ENCODE data around the gene F2RL3. TPM values are rescaled to one million over a fixed set of nuclear protein-coding genes. Genes with fewer than 3 reads are reported as not detected.
"Not testable (repeated sequence)": the region's sequence is repeated elsewhere in the genome, so short reads cannot be mapped to it uniquely, and the experiment has no call there.

The F2RL3 gene
- polyA plus RNA-seq, 3 donors: 0.95 to 1.4 (median 1.1) TPM

DNA sequence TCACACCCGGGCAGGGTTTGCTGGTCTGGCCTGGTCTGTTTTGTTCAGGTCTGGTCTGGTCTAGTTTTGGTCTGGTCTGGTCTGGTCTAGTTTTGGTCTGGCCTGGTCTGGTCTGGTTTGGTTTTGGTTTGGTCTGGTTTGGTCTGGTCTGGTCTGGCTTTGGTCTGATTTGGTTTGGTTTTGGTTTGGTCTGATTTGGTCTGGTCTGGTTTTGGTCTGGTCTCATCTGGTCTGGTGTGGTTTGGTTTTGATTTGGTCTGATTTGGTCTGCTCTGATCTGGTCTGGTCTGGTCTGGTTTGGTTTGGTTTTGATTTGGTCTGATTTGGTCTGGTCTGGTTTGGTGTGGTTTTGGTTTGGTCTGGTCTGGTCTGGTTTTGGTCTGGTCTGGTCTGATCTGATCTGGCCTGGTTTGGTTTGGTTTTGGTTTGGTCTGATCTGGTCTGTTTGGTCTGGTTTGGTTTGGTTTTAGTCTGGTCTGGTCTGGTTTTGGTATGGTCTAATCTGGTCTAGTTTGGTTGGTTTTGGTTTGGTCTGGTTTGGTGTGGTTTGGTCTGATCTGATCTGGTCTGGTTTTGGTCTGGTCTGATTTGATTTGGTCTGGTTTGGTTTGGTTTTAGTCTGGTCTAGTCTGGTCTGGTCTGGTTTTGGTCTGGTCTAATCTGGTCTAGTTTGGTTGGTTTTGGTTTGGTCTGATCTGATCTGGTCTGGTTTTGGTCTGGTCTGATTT is 14.4 kb upstream of the F2RL3 start:
- no peak for DNase-seq

DNA sequence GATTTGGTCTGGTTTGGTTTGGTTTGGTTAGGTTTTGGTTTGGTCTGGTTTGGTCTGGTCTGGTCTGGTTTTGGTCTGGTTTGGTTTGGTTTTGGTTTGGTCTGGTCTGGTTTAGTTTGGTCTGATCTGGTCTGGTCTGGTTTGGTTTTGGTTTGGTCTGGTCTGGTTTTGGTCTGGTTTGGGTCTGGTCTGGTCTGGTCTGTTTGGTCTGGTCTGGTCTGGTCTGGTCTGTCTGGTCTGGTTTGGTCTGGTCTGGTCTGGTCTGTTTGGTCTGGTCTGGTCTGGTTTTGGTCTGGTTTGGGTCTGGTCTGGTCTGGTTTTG is 13.9 kb upstream of the F2RL3 start:
- DNase-seq: not testable (repeated sequence)

DNA sequence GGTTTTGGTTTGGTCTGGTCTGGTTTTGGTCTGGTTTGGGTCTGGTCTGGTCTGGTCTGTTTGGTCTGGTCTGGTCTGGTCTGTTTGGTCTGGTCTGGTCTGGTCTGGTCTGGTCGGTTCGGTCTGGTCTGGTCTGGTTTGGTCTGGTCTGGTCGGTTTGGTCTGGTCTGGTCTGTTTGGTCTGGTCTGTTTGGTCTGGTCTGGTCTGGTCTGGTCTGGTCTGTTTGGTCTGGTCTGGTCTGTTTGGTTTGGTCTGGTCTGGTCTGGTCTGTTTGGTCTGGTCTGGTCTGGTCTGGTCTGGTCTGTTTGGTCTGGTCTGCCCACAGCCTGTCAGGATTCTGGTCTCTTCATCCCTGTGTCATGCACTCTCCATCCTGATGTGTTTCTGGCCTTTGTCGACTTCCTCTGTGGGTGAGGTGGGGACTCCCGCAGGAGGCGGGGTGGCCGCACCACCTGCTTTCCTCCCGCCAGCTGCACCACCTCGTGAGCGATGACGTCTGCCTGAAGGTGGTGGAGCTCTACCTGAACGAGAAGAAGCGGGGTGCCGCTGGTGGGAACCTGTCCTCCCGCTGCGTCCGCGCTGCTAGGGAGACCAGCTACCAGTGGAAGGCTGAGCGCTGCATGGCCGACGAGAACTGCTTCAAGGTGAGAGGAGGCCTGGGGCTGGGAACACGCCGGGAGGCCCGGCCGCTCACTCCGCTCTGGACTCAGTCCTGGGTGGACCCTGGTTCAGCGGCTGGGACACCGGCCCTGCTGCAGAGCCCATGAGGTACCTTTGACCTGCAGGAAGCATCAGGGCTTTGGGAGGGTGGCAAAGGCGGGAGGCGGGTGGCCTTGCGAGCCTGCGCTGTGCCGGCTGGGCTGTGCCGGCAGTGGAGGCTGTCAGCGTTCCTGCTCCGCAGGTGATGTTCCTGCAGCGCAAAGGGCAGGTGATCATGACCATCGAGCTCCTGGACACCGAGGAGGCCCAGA is 12.9 kb upstream of the F2RL3 start:
- no peak for DNase-seq

DNA sequence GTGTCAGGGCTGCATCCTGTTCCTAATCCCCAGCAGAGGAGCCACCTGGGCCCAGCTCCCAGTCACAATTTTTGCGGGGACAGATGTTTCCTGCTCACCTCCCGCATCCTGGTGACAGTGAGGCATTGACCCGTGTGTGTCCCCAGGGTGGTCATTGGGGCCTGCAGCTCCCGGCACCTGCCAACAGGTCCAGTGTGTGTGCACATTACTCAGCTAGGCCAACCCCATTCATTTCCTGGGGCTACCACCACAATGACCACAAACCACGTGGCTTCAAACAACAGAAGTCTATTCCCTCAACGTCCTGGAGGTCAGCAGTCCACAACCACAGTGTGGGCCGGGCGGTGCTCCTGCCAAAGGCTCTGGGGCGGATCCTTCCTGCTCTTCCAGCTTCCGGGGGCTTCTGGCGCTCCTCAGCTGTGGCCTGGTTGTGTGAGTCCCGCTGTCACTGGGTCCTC is 11.9 kb upstream of the F2RL3 start:
- DNase-seq: no peak

DNA sequence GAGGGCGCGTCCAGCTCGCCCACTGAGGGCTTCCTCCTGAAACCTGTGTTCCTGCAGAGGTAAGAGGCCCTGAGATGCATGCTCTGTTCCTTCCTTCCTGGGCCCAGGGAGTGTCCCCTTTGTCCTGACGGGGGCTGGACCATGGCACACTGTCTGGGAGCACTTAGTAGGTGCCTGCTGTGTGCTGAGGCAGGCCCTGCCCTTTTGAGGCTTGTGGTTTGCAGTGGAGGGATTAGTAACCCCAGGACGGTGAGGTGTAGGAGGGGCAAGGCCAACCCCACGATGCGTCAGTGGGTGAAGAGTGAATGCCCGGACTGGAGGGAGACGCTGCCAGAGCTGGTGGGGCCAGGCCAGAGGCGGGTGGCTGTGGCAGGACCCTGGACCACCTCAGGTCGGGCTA is 11.2 kb upstream of the F2RL3 start:
- no peak for DNase-seq

DNA sequence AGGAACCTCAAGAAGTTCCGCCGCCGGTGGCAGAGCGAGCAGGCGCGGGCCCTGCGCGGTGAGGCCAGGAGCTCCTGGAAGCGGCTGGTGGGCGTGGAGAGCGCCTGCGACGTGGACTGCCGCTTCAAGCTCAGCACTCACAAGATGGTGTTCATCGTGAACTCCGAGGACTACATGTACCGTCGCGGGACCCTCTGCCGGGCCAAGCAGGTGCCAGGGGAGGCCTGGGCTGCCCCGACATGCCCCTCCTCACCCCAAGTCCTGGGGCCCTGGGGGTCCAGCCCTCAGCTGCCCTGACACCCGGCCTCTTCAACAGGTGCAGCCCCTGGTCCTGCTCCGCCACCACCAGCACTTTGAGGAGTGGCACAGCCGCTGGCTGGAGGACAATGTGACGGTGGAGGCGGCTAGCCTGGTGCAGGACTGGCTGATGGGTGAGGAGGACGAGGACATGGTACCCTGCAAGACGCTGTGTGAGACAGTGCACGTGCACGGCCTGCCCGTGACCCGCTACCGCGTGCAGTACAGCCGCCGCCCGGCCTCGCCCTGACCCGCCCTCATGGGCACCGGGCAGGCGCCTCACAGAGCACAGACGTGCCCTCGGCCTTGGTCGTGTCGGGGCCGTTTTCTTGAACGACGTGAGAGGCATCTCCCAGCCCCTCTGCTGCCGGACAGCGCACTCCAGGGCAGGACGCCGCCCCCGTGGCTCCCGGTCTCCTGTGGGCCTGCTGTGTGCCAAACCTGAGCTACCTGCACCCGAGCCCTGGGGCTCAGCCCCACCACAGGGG is 10.4 kb upstream of the F2RL3 start:
- no peak for DNase-seq

DNA sequence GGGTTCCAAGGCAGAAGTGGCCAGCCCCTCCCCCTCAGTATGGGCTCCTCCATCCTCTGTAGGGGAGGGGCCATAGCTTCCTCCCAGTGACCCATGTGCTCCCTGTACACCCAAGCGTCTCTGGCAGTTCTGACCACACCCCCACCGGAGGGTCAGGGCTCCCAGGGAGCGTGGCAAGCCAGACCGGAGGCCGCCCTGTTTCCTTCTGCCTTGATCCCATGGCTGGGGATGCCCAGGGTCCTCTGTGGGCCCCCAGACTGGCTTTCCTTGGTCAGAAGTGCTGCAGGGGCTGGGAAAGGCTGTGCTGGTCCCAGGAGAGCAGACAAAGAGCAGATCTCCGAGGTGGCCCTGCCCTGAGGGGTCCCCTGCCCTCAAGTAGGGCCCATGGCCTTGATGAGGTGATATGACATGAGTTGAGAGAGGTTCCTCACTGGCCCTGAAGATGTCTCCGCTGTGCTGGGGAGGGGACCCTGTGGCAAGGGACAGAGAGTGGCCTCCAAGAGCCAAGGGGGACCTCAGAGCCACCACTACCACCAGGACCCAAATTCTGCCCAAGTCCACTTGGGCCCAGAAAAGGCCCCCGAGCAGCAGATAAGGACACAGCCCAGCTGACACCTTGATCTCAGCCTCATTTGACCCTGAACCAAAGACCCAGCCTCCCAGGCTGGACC is 7.8 kb upstream of the F2RL3 start:
- no peak for DNase-seq

DNA sequence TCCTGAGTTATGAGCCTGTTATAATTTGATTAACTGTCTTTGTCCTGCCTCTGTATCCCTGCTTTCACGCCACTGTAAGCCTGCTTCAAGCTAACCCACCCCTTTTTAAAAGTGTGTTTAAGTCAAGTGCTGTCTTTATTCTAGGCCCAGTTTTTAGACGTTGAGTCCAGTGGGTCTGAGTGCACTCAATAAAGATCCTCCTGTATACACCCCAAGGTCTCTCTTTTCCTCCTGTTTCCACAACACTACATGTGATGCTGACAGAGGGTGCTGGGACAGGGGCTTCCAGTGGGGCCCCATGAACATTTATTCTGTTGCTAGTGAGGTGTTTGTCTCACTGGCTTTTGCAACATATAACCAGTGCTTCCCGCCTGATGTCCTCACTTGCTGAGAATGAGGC is 6.7 kb upstream of the F2RL3 start:
- no peak for DNase-seq

DNA sequence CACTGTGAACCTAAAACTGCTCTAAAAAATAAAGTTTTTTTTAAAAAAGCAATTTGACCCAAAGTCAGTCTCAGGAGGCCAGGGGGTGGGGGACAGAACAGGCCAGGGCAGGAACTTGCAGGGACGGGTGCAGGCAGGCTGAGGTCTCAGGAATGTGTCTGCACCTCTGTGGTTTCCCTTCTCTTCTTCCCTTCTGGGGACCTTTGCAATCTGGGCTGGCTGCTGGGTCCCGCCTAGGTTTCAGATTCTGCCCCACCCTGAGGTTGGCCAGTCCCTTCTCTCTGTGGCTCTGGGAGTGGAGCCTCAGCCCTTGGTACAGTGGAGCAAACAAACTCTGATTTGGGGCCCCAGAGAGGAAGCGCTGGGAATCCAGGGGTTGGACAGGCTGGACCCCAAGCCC is 5.3 kb upstream of the F2RL3 start:
- no peak for DNase-seq

DNA sequence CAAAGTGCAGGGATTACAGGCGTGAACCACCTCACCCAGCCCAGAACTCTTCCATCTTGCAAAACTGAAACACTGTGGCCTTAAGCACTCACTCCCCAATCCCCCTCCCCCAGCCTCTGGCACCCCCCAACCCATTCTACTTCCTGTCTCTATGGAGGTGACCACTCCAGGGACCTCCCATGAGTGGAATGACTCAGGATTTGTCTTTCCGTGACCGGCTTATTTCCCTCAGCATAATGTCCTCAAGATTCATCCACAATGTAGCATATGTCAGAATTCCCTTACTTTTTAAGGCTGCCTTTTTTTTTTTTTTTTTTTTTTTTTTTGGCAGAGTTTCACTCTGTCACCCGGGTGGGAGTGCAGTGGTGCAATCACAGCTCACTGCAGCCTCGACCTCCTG is 3.6 kb upstream of the F2RL3 start:
- DNase-seq: no peak

DNA sequence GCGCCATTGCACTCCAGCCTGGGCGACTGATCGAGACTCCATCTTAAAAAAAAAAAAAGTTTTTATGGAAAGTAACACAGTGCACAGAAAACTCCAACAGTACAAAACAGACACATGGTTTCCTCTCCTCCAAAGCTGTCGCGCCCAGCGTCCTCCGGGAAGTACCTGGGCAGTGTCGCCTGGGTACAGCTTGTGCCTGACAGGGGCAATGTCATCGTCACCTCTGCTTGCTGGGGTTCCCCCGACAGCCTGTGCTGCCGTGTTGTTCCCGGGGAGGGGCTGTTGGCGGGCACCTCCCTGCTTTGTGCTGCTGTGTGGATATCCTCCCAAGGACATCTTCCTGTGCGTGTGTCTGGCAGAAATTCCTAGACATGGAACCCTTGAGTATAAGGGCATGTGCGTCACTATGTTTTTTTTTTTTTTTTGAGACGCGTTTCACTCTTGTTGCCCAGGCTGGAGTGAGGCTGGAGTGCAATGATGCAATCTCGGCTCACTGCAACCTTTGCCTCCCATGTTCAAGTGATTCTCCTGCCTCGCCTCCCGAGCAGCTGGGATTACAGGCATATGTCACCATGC is 2.4 kb upstream of the F2RL3 start:
- DNase-seq: no peak

DNA sequence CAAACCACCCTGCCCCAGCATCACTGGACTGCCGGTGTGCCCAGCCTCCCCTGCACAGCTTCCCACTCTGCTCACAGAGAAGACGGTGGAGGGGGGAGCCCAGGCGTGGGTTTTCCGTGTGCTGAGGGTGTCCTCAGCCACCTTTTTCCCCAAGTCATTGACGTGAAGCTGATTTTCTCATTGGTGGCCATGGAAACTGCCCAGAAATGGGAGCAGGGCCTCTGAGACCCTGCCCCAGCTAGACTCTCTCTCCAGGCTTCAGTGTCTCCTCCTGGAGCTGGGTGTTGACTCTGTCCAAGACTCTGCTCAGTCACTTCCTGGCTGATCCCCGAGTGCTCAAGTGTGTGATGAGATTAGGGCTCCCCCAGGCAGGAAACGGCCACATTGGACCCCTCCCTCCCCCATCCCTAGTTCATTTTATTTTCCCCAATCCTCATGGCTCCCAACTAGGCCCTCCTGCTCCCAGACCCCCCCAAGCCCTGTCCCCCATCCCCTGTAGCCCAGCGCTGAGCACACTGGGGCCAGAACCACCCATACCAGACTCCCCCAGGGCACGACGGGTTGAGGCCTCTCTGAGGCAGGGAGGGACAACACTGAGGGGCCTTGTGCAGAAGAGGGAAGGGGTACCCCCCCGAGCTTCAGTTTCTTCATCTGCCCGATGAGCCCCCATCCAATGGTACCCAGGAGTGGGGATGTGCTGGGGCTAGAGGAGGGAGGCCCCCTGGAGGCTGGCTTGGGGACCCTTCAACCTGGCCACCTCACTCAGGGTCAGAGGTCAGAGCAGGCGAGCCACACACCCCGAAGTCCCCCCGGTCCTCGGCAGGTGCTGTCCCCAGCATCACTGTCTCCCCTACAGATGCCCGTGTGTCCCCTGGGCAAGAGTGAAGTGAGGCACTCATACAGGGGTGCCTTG is 1.2 kb upstream of the F2RL3 start:
- DNase-seq: no peak

DNA sequence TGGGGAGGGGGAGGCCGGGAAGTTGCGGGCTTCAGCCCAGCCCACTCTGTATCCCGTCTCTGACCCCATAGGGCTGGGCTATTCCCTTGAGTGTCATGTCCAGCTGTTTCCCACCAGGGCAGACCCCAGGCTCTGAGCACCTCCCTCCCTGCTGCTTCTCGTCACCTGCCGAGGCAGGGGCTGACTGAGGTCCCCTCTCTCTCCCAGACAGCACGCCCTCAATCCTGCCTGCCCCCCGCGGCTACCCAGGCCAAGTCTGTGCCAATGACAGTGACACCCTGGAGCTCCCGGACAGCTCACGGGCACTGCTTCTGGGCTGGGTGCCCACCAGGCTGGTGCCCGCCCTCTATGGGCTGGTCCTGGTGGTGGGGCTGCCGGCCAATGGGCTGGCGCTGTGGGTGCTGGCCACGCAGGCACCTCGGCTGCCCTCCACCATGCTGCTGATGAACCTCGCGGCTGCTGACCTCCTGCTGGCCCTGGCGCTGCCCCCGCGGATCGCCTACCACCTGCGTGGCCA is 625 bp downstream of the F2RL3 start:
- no peak for DNase-seq

DNA sequence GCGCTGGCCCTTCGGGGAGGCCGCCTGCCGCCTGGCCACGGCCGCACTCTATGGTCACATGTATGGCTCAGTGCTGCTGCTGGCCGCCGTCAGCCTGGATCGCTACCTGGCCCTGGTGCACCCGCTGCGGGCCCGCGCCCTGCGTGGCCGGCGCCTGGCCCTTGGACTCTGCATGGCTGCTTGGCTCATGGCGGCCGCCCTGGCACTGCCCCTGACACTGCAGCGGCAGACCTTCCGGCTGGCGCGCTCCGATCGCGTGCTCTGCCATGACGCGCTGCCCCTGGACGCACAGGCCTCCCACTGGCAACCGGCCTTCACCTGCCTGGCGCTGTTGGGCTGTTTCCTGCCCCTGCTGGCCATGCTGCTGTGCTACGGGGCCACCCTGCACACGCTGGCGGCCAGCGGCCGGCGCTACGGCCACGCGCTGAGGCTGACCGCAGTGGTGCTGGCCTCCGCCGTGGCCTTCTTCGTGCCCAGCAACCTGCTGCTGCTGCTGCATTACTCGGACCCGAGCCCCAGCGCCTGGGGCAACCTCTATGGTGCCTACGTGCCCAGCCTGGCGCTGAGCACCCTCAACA is 1.2 kb downstream of the F2RL3 start:
- DNase-seq: no peak

DNA sequence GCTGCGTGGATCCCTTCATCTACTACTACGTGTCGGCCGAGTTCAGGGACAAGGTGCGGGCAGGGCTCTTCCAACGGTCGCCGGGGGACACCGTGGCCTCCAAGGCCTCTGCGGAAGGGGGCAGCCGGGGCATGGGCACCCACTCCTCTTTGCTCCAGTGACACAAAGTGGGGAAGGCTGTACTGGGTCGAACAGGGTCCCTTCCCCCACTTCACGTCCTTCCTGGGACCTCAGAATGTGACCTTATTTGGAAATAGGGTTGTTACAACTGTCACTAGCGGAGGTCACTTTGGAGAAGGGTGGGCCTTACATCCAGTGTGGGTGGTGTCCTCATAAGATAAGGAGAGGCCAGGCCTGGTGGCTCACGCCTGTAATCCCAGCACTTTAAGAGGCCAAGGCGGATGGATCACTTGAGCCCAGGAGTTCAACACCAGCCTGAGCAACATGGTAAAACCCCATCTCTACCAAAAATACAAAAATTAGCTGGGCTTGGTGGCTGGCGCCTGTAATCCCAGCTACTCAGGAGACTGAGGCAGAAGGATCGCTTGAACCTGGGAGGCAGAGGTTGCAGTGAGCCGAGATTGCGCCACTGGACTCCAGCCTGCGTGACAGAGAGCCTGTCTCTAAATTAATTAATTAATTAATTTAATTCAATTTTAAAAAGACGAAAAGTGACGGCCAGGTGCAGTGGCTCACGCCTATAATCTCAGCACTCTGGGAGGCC is 1.8 kb downstream of the F2RL3 start:
- DNase-seq: no peak

DNA sequence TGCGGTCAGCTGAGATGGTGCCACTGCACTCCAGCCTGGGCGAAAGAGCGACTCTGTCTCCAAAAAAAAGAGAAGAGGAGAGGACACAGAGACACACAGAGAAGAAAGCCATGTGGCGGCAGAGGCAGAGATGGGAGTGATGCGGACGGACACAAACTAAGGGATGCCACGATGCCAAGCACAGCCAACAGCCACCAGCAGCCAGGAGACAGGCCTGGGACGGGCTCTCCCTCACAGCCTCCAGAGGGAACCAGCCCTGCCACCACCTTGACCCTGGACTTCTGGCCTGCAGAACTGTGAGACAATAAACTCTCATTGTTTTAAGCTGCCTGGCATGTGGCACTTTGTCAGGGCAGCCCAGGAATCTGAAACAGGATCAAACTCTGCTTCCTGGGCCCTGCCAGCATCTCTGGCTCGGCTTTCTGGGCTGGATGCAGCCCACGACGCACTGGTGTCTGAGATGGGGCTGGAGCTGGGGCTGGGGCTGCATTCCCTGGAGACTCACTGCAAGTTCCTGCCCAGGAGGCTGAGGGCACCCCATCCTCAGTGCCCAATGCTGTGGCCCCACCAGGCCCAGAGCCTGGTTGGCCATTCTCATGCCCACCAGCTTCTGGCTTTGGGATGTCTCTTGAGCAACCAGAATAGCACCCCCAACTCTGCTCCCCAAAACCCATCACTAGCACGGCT is 3.0 kb downstream of the F2RL3 start:
- DNase-seq: no peak

DNA sequence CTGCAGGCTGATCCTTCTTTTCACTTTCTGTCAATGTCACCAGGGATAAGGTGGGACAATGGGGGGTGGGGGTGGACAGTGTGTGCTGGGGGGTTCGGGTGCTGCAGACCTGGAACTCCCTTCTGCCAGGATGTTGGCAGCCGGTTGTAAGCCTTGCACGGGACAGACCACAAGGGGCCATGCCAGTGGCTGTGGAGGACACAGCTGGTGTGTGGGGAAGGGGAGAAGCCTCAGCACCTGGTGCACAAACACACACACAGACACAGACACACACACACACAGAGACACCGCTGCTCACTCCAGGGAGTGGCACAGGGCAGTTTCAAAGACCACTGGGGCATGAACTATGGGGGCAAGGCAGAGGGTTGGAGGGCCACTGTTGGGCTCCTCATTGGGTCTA is 3.6 kb downstream of the F2RL3 start:
- no peak for DNase-seq
